IPS-NIHi7 (cell line): Measurements from ENCODE around the gene SLC25A13.
A peak's percentile ranks its signal among the peaks of the same experiment; 100 is the strongest.

ENCODE experiments used
- DNase-seq: peaks from one replicate; pipeline ENCODE4 v3.0.0; 2012; ENCODE audit warnings: mixed read lengths; ENCODE audit errors: extremely low spot score

The SLC25A13 gene

DNA sequence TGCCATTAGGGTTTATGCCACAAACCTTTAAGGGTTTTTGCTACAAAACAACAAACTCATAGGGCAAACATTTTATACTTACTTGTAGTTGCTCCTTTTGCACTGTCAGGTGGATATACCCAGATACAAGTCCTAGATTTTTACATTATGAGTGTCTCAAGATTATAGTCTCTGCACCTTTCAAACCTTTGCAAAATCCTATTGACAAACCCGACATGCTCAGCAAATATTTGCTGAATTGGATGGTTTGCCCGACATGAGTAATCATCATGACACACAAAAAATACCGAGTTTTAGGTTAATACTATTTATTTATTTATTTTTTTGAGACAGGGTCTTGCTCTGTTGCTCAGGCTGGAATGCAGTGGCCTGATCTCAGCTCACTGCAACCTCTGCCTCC, 117.3 kb downstream of the SLC25A13 start:
- DNase-seq, result no peak

GRCh38 chr7:96203786-96204185, 118.1 kb downstream of the SLC25A13 start:
- no peak for DNase-seq

DNA sequence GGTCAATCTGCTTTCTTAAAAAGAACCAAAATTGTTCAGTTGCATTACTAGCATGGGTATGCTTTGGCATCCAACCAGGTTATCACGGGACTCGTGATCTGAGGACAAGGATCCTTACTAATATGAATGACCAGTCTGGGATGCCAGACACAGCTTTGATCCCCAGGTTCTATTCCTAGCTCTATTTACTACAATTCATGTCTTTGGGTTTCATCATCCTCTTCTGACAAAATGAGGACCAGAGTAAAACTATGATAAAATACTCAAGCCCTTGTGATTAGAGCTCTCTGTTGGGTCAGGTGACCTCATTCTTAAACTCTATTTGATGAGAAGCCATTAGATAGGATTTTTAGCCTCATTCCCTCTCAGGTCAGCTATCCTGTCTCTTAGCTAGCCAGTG, 119.8 kb downstream of the SLC25A13 start:
- no peak for DNase-seq

DNA sequence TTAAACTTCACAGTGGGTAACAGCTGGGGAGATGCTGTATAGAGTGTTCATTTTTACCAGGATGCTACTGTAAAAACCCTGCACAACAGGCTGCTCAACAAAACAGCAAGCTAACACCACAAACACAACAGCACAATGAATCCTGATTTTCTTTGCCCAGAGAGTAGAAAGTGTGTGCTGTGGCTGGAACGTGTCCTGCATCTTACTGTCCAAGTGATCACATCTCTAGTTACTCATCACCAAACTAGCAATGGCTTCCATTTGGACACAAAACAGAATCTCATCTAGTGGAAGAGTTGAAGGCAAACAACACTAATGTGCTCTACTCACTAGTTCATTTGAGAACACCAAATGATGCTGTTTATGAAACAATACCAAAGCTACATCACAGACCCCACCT, 121.2 kb downstream of the SLC25A13 start:
- DNase-seq, result no peak

GRCh38 chr7:96199421-96199820, 122.5 kb downstream of the SLC25A13 start:
- DNase-seq, result no peak

DNA sequence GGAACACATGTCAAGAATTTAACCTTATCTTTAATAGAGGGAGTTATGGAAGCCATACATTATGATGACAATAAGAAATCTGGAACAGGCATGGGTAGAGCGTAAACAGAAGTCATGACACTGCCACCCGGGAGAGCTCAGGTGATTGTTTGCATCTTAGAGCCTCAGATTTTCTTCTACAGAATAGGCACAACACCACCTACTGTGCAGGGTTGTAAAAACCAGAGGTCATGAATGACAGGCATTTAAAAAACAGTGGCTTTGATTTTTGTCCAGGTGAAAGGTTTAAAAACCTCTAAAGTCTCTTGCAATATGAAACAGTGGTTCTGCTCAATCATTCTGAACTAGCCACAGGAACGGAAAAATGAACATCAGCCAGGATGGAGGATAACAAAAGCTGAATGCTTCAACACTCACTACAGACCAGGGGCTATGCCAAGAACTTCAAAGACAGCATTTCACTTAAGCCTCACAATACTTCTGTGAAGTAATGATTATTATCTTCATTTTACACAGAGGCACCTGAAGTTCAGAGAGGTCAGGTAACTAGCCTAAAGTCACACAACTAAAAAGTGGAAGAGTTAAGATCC, 123.8 kb downstream of the SLC25A13 start:
- peak; percentile 28 for DNase-seq

DNA sequence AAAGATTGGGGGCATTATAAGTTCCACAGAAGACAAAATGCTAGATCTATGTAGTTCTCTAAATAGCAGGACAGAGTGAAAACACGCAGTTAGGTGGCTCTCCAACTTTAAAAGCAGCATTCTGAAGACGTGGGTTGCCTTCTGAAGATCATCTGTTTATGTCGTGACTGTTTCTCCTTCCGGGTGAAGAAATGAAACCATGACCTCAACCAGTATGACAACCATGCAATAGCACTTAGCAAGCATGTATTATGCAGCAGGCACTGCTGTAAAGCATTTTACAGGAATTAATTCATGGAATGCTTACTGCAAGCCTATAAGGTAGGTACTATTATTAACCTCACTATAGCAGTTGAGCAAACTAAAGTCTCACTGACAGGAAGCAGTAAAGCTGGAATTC, 125.2 kb downstream of the SLC25A13 start:
- no peak for DNase-seq

GRCh38 chr7:96189129-96189820, 132.6 kb downstream of the SLC25A13 start:
- DNase-seq, result no peak

- no peak for DNase-seq
These were observed 133.3 kb downstream of the SLC25A13 start for GRCh38 chr7:96188591-96188991.

- no peak for DNase-seq
These were observed 133.7 kb downstream of the SLC25A13 start for GRCh38 chr7:96188174-96188581.

DNA sequence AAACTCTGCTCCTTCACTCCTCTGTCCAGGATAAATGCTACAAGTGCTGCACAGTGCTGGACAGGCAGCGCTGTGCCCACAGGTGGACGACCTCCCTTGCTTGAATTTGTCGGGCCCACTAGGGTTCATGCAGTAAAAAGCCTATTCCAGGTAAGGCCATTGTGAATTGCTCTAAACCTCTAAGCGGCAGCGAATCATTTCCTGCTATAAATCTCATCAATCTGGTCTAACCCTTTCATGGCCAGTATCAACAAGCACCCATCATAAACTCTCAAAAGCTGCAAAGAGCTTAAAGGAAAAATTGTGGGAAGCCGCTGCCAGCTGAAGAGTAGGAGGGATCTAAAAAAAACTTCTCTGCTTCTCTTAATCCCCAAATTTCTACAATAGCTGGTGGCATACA, 134.2 kb downstream of the SLC25A13 start:
- no peak for DNase-seq

DNA sequence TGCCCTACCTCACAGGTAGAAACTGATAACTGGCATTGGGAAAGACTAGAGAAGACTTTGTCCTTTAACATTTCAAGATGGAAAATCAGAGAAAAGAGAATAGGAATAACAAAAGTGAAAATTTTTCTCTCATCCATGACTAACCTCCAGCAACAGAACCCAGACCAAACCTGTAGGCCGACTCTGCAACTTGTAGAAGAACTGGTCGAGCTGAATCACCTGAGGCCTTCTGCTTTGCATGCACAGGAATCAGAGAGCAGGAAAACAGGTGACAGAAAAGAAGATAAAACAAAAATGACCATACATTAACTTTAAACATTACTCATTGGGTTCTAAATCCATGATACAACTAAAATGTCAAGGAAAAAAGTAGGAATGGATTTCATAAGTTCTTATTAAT, 137.1 kb downstream of the SLC25A13 start:
- DNase-seq, result no peak

GRCh38 chr7:96183163-96183670, 138.7 kb downstream of the SLC25A13 start:
- DNase-seq, result no peak

DNA sequence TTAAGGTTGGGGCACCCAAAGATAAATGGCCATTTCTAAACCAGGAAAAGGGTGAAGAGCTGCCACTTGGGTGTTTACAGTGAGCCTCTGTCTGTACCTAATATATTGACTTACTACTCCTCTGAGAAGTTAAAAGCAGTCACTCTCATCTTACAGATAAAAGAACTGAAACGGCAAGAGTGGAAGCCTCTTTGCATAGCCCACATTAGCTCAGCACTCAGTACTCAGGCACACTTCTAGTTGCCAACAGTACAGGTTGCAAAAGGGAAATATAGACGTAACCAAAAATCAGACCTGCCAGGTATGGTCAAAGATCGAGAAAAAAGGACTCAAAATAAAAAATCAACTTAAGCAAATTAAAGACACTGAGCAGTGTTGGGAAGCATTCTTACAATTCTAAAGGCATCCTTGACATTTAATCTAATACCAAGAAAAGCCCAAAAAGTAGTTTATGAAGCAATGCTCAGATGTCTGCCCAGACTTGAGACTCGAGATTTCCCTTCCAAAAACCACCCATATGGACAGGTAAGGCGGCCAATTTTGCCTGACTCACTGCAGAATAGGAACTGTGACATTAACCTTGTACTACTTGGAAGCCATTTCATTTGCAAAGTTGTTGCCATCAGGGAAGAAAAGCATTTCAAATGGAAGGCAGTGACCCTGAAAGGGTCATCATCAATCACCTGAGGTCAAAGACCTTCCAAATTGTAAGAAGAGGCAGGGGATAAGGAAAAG, 139.3 kb downstream of the SLC25A13 start:
- no peak for DNase-seq

GRCh38 chr7:96181174-96181573, 140.7 kb downstream of the SLC25A13 start:
- DNase-seq, result no peak

- no peak for DNase-seq
These were observed 142.1 kb downstream of the SLC25A13 start for GRCh38 chr7:96179837-96180236.

DNA sequence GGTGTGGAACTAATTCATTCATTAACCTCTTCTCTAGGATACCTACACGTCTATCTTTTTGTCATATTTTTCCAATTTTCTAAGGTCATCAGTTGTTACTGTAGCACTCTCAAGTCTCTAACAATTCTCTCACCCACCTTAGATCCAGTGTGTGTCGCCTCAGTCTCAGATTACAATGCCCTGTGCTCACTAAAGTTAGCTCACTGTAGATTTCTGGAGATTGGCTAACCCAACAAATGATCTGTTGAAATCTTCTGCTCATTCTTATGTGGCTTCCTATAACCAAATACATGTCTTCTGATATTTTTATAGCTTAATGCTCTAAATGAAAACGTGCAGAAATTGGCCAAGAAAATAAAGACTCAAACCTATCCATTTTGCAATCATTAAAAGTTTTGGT, 142.6 kb downstream of the SLC25A13 start:
- no peak for DNase-seq

GRCh38 chr7:96178581-96178980, 143.3 kb downstream of the SLC25A13 start:
- DNase-seq, result peak; percentile 18

- no peak for DNase-seq
These were observed 144.5 kb downstream of the SLC25A13 start for GRCh38 chr7:96177353-96177752.

DNA sequence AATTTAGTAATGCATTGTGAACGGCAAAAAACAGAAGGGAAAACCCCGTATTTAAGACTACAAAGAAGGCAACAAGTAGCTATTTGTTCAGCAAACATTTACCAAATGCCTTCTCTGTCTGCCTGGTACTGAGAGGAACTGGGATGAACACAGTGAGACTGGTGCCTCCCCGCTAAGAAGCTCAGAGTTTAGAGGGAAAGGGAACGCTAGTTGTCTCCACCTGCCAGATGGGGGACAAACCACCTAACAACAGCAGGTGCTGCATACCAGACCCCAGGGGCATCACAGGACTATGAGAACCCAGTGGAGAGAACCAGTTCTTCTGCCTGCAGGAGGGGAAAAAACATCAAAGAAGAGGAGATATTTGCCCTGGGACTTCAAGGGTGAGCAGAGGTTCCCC, 147.1 kb downstream of the SLC25A13 start:
- DNase-seq, result peak; percentile 50

DNA sequence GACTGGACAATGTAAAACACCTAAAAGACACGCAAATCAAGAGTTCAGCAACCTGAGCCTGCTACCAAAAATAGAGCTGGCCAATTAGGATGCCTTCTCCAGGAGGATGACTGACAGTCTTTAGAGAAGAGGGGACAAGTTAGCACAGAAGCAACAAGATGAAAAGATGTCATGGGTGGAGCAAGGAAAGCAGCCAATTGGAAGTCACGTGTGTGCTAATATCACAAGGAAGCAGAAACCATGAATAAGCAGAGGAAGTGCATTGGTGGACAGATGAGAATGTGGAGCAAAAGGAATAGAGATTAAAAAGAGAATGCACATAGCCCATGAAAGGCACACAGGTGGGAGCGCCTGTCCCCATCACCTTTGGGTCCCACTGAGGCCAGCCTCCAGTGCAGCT, 148.1 kb downstream of the SLC25A13 start:
- DNase-seq, result no peak

- DNase-seq, result no peak
These were observed 152.5 kb downstream of the SLC25A13 start for GRCh38 chr7:96169439-96169838.

DNA sequence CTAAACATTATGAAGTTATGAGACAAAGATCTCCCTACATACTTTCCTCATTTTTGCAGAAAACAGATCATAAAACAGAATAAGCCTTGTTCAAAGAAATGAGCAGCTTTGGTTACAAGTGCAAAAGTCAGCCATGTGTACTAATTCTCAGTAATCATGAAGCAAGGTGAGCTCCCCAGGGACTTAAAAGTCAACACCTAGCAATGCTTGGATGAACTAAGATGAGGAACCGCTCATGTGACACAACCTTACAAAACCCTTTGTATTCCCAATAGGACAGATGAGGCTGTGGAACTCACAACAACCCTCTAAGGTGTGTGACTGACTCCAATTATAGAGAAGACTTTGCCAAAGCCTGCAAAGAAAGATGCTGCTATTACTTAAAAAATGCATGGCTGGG, 154.5 kb downstream of the SLC25A13 start:
- DNase-seq, result no peak
